ENCODE measurements around the gene KRTAP10-1. TPM values are rescaled to one million over a fixed set of nuclear protein-coding genes. Genes with fewer than 3 reads are reported as not detected.

KRTAP10-1 gene
- total RNA-seq, 1 donor from 2014 or later, result not detected

DNA sequence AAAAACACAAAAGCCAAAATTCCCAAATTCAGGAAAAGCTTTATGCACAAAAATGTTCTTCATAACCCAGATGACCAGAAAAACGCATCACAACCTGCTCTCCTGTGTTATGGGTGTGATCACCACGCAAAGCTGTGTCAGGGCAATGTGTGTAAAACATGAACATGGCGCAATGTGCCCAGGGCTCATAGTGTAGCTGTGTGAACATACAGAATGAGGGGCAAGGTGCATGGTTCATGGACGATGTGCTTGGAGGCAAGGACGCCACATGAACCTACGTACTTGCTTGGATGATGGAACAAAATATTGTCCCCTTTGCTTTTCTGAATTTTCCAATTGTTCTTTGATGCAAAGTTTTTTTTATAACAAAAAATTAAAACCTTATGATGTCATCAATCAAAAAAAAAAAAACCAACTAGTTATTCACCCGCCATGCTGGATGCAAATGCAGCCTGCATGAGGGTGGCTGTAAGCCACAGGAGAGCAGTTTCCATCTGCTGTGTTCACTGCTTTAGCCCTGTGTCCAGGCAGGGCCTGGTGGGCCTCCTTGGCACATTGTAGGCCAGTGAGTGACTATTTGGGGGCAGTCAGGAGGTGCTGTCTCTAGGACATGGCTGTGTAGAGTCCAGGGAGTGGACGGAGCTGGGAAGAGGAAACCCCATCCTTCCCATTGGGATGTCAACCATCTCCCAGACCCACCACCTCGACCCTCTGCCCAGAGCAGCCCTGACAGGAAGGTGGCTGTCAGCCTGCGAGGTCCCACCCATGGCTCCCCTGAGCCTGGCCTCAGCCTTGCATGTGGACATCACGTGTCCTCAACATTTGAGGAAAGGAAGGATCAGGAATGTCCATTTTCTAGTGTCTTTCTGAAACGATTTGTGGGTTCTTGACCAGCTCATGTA, 13.6 kb downstream of the KRTAP10-1 start:
- Histone ChIP-seq H4K20me1 (ENCODE audit: low read depth) (no peaks in the 10 kb centered on the region), H3K27ac (no peak overlapping the region), H3K4me1 (no peaks in the 10 kb centered on the region), H3K4me2 (no peak overlapping the region), H3K79me2 (ENCODE audit: low read depth) (no peaks in the 10 kb centered on the region), H3K4me3 (no peak overlapping the region), H3F3A (ENCODE audit: low read depth) (no peaks in the 10 kb centered on the region), H2AFZ (replicated peaks) (no peak overlapping the region), H3K9me3 (ENCODE audit: low read depth) (no peaks in the 10 kb centered on the region), H3K9ac (no peak overlapping the region), H3K36me3 (no peaks in the 10 kb centered on the region), H3K27me3 (no peaks in the 10 kb centered on the region)
- Mint-ChIP-seq H3K27ac (no peak overlapping the region), H3K9me3 (no peaks in the 10 kb centered on the region), H3K36me3 (no peaks in the 10 kb centered on the region), H3K4me1 (no peaks in the 10 kb centered on the region), H3K27me3 (ENCODE audit: insufficient read depth, low read depth) (peaks cover 7% of the 10 kb centered on the region), H3K4me3 (no peak overlapping the region)
- DNase-seq (ENCODE audit: low spot score), result no peak
- TF ChIP-seq EZH2phosphoT487 (IDR thresholded peaks at IDR 0.05) (no peak), EZH2 (IDR thresholded peaks at IDR 0.05) (no peak)
- TF ChIP-seq, protein P1, sequence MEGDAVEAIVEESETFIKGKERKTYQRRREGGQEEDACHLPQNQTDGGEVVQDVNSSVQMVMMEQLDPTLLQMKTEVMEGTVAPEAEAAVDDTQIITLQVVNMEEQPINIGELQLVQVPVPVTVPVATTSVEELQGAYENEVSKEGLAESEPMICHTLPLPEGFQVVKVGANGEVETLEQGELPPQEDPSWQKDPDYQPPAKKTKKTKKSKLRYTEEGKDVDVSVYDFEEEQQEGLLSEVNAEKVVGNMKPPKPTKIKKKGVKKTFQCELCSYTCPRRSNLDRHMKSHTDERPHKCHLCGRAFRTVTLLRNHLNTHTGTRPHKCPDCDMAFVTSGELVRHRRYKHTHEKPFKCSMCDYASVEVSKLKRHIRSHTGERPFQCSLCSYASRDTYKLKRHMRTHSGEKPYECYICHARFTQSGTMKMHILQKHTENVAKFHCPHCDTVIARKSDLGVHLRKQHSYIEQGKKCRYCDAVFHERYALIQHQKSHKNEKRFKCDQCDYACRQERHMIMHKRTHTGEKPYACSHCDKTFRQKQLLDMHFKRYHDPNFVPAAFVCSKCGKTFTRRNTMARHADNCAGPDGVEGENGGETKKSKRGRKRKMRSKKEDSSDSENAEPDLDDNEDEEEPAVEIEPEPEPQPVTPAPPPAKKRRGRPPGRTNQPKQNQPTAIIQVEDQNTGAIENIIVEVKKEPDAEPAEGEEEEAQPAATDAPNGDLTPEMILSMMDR (IDR thresholded peaks at IDR 0.05), result no peak

DNA sequence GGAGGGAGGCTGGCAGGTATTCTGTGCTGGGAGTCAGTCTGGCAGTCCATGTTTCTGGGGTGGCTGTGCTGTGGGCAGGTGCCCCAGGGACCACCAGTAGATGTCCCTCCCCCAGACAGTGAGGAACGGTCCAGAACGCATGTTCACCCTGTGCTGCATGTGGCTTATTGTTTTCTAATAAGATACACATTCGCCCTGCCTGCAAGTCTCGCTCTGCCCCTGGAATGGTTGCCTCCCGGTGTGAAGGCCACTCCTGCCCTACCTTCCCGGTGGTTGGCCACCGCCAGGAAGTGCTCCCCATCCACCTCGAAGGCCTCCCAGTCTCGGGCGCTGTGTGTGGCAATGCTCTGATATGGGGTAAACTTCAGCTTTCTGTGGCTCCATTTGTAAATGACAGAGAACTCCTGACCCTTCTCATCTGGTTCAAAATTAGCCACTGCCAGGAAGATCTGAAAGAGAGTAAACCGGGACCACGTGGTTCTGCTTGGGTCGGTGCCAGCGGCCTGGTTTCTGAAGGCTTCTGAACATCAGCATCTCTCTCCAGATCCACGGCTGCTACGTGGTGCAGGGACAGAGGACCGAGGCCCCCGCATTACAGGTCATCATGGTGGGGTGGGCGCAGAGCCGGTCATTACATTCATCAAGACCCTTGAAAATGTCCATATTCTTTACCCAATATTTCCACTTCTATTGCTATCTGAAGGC, 14.5 kb downstream of the KRTAP10-1 start:
- no peak for DNase-seq (ENCODE audit: low spot score)

DNA sequence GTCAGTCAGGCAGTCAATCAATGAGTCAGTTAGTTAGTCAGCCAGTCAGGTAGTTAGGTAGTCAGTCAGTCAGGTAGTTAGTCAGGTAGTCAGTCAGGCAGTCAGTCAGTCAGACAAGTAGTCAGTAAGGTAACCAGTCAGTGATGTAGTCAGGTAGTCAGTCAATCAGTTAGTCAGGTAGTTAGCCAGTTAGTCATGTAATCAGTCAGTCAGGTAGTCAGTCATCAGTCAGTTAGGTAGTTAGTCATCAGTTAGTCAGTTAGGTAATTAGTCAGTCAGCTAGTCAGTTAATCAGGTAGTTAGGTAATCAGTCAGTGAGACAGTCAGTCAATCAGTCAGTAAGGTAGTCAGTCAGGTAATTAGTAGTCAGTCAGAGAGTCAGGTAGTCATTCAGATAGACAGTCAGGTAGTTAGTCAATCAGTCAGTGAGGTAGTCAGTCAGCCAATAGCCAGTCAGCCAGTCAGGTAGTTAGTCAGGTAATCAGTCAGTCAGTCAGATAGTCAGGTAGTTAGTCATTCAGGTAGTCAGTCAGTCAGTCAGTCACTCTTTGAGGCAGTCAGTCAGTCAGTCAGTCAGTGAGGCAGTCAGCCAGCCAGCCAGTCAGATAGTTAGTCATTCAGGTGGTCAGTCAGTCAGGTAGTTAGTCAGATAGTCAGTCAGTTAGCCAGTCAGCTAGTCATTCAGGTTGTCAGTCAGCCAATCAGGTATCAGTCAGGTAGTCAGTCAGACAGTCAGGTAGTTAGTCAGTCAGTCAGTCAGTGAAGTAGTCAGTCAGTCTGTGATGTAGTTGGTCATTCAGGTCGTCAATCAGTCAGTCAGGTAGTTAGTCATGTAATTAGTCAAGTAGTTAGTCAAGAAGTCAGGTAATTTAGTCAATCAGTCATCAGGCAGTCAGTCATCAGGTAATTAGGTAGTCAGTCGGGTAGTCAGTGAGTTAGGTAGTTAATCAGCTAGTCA, 15.3 kb downstream of the KRTAP10-1 start:
- TF ChIP-seq EZH2 (IDR thresholded peaks at IDR 0.05), result no peak
- no peak for TF ChIP-seq EZH2phosphoT487 (IDR thresholded peaks at IDR 0.05)
- TF ChIP-seq, protein P1 (IDR thresholded peaks at IDR 0.05), result no peak

More for the DNA sequence above, 14.5 kb downstream of the KRTAP10-1 start:
- Histone ChIP-seq H3K9me3 (ENCODE audit: low read depth) (no peaks in the 10 kb centered on the region), H3K27ac (no peak overlapping the region), H3K36me3 (no peaks in the 10 kb centered on the region), H3K27me3 (no peaks in the 10 kb centered on the region), H3K79me2 (ENCODE audit: low read depth) (no peaks in the 10 kb centered on the region), H3K4me3 (no peak overlapping the region), H2AFZ (replicated peaks) (no peak overlapping the region), H3K4me1 (no peaks in the 10 kb centered on the region), H3K4me2 (no peak overlapping the region), H3K9ac (no peak overlapping the region), H3F3A (ENCODE audit: low read depth) (no peaks in the 10 kb centered on the region), H4K20me1 (ENCODE audit: low read depth) (no peaks in the 10 kb centered on the region)
- H3K36me3 Mint-ChIP-seq, result no peaks in the 10 kb centered on the region
- H3K4me1 Mint-ChIP-seq, result no peaks in the 10 kb centered on the region
- TF ChIP-seq, protein P1 (IDR thresholded peaks at IDR 0.05), result no peak
- TF ChIP-seq EZH2 (IDR thresholded peaks at IDR 0.05), result no peak
- no peak for TF ChIP-seq EZH2phosphoT487 (IDR thresholded peaks at IDR 0.05)
- no peaks in the 10 kb centered on the region for H3K9me3 Mint-ChIP-seq
- H3K27me3 Mint-ChIP-seq (ENCODE audit: insufficient read depth, low read depth), result peaks cover 7% of the 10 kb centered on the region
- no peak overlapping the region for H3K27ac Mint-ChIP-seq
- no peak overlapping the region for H3K4me3 Mint-ChIP-seq

More for the DNA sequence above, 15.3 kb downstream of the KRTAP10-1 start:
- H3K36me3 ChIP-seq, result no peaks in the 10 kb centered on the region
- no peak overlapping the region for H3K9ac ChIP-seq
- no peaks in the 10 kb centered on the region for H3K4me1 ChIP-seq
- Mint-ChIP-seq H3K27ac (no peak overlapping the region), H3K4me1 (no peaks in the 10 kb centered on the region), H3K4me3 (no peak overlapping the region), H3K9me3 (no peaks in the 10 kb centered on the region), H3K27me3 (ENCODE audit: insufficient read depth, low read depth) (peaks cover 4% of the 10 kb centered on the region), H3K36me3 (no peaks in the 10 kb centered on the region)
- H3K27me3 ChIP-seq, result no peaks in the 10 kb centered on the region
- no peaks in the 10 kb centered on the region for H4K20me1 ChIP-seq (ENCODE audit: low read depth)
- H3K79me2 ChIP-seq (ENCODE audit: low read depth), result no peaks in the 10 kb centered on the region
- H2AFZ ChIP-seq (replicated peaks), result no peak overlapping the region
- no peak overlapping the region for H3K4me2 ChIP-seq
- H3F3A ChIP-seq (ENCODE audit: low read depth), result no peaks in the 10 kb centered on the region
- no peak overlapping the region for H3K4me3 ChIP-seq
- no peak overlapping the region for H3K27ac ChIP-seq
- no peak for DNase-seq (ENCODE audit: low spot score)
- no peaks in the 10 kb centered on the region for H3K9me3 ChIP-seq (ENCODE audit: low read depth)

All from neural progenitor cell (in vitro differentiated cells).